Astrocyte (in vitro differentiated cells and primary cell): ENCODE results near the gene CLTCL1.

Source experiments
- CTCF ChIP-seq: IDR thresholded peaks from 2 replicates; pipeline ENCODE4 v1.5.1; 2011; ENCODE audit warnings: low read depth, mild to moderate bottlenecking, inconsistent platforms, low read length, moderate library complexity; ENCODE audit not compliant: insufficient read depth
- EZH2 ChIP-seq: IDR thresholded peaks from 2 replicates; pipeline ENCODE4 v1.6.1; 2012; ENCODE audit warnings: mild to moderate bottlenecking, low read length, inconsistent platforms; ENCODE audit not compliant: insufficient read depth

- no peak for TF ChIP-seq CTCF
- TF ChIP-seq EZH2: no peak
Observed at GRCh38 chr22:19240813-19241592, 50.5 kb downstream of the CLTCL1 start.
